TTC549 (cell line): ENCODE measurements around the gene SOCS3.

Experiments used
- FAIRE-seq: peaks from 2 replicates; lab custom pipeline; 2012; peaks lifted over from hg19 to GRCh38; lab: Jason Lieb, UNC

The SOCS3 gene

DNA sequence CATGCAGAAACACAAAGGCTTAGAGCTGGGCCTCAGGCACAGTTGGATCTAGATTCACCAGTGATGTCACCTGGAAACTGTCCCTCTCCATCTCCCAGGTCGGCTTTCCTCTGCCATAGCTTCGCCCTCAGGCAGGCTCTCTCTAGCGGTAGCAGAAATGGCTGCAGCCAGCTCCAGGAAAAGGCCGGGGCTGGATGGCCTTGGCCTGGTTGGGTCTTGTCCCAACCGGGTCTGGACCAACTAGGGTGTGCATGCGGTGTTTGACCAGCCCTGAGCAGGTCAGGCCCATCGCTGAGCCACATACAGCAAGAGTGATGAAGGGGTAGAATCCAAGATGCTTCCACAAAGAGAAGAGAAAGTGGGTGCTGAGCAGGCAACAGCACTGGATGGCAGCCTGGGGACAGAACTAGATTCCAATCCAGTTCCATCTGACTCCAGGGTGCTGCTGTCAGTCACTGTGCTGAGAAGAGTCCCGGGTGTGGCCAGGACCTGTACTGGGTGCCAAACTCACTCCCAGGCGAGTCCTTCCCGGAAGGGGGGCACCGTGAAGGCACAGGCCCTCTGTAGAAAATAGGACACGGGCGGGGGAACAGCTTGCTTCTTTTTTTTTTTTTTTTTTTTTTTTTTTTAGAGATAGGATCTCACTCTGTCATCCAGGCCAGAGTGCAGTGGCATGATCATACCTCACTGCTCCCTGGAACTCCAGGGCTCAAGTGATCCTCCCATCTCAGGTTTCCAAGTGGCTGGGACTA, 51.8 kb downstream of the SOCS3 start:
- no peak for FAIRE-seq

DNA sequence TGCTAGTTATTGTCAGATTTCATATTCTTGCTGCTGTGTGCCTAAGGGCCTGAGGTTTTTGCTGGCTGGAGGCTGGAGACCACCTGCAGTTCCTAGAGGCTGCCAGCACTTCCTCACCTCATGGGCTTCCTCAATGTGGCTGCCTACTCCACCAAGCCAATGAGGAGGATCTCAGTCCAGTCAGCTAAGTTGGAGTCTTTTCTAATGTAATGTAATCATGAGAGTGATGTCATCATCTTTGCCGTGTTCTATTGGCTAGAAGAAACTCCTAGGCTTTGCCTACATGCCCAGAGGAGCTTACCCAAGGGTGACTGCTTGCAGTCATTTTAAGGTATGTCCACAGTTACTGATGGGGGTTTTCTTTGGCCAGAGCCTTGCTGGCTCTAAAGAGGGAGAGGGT, 53.0 kb downstream of the SOCS3 start:
- FAIRE-seq, result no peak
